NCI-H82 treated with DMSO at 0.1 percent for 48 hours (cell line): Measurements from ENCODE around the gene ZNF462.
"Not testable (repeated sequence)": the region's sequence is repeated elsewhere in the genome, so short reads cannot be mapped to it uniquely, and the experiment has no call there.

ENCODE experiments used
- DNase-seq: peaks from one replicate; lab custom pipeline; 2025; ENCODE audit not compliant: unreplicated experiment; lab: John Stamatoyannopoulos, UW

ZNF462 gene

GRCh38 chr9:106962122-106962521 is 99.2 kb downstream of the ZNF462 start:
- no peak for DNase-seq

- no peak for DNase-seq
Measured at GRCh38 chr9:106962615-106963363, 99.8 kb downstream of the ZNF462 start.

- DNase-seq: no peak
Measured at GRCh38 chr9:106963684-106964083, 100.7 kb downstream of the ZNF462 start.

- DNase-seq: no peak
Measured at GRCh38 chr9:106964329-106964728, 101.4 kb downstream of the ZNF462 start.

GRCh38 chr9:106964822-106965525 is 102.0 kb downstream of the ZNF462 start:
- no peak for DNase-seq

- DNase-seq: no peak
Measured at GRCh38 chr9:106966481-106966880, 103.5 kb downstream of the ZNF462 start.

- no peak for DNase-seq
Measured at GRCh38 chr9:106969696-106970095, 106.7 kb downstream of the ZNF462 start.

GRCh38 chr9:106970219-106970975 is 107.4 kb downstream of the ZNF462 start:
- DNase-seq: no peak

- no peak for DNase-seq
Measured at GRCh38 chr9:106970976-106971457, 108.1 kb downstream of the ZNF462 start.

GRCh38 chr9:106972082-106972481 is 109.1 kb downstream of the ZNF462 start:
- DNase-seq: no peak

- DNase-seq: no peak
Measured at GRCh38 chr9:106974341-106974740, 111.4 kb downstream of the ZNF462 start.

- DNase-seq: no peak
Measured at GRCh38 chr9:106976772-106977171, 113.8 kb downstream of the ZNF462 start.

GRCh38 chr9:106980551-106981101 is 117.7 kb downstream of the ZNF462 start:
- DNase-seq: no peak

GRCh38 chr9:106981396-106982287 is 118.7 kb downstream of the ZNF462 start:
- DNase-seq: no peak

GRCh38 chr9:106982636-106983035 is 119.7 kb downstream of the ZNF462 start:
- no peak for DNase-seq

- DNase-seq: no peak
Measured at GRCh38 chr9:106983346-106983745, 120.4 kb downstream of the ZNF462 start.

GRCh38 chr9:106989904-106990303 is 126.9 kb downstream of the ZNF462 start:
- not testable (repeated sequence) for DNase-seq

GRCh38 chr9:106992186-106992585 is 129.2 kb downstream of the ZNF462 start:
- no peak for DNase-seq

GRCh38 chr9:106993603-106994002 is 130.6 kb downstream of the ZNF462 start:
- no peak for DNase-seq

- no peak for DNase-seq
Measured at GRCh38 chr9:106994463-106994862, 131.5 kb downstream of the ZNF462 start.
